Thyroid gland (tissue), 4 donors: Measurements from ENCODE around the gene BICD1.

Experiments
- CTCF ChIP-seq, 6 experiments: fragments of 200-600 bp in 3 of 6; fragments of 450-650 bp in 3 of 6; sonication (generic) in 3 of 6; IDR thresholded peaks; one replicate each; pipeline ENCODE4 v1.5.1; 2016 to 2019; ENCODE audit warnings: antibody characterized with exemption in 6 of 6, mild to moderate bottlenecking in 2 of 6, inconsistent platforms in 1 of 6, moderate library complexity in 1 of 6
- POLR2A ChIP-seq, 2 donors: fragments of 450-650 bp; IDR thresholded peaks; one replicate each; pipeline ENCODE4 v1.6.1; 2017; ENCODE audit warnings: antibody characterized with exemption in 2 of 2, mild to moderate bottlenecking in 2 of 2, moderate library complexity in 1 of 2

GRCh38 chr12:32100888-32101287 lies 5.8 kb upstream of the BICD1 start:
- no peak for TF ChIP-seq CTCF (IDR thresholded peaks at IDR 0.05)
- no peak for TF ChIP-seq POLR2A (IDR thresholded peaks at IDR 0.05)
